HL-60/S4 treated with retinoic acid at 250 ng/mL for 4 days and 3 days (cell line): ENCODE data around the gene SPAG16.

Source experiments
- in situ Hi-C: fragments of 300-500 bp; cut with MboI; formaldehyde crosslinking; loops from 2 replicates; pipeline ENCODE4 v1.7.0; 2022; ENCODE audit warnings: low sequenced_read_pairs

SPAG16 gene

DNA sequence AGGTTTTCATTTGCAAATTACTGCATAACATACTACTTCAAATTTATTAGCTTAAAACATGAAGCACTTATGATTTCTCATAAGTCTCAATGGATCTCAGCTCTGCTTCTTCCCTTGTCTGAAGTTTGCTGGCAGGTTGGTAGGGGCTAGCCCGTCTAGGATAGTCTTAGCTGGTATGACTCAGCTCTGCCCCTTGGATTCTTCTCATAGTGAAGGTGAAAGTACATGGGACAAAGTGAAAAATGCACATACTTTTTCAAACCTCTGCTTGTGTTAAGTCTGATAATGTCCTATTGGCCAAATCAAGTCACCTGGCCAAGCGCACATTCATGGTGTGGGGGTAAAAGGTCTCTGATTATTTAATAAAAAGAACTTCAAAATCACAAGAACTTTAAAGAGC is 941.8 kb downstream of the SPAG16 start:
- in situ Hi-C loops = no loop called here

DNA sequence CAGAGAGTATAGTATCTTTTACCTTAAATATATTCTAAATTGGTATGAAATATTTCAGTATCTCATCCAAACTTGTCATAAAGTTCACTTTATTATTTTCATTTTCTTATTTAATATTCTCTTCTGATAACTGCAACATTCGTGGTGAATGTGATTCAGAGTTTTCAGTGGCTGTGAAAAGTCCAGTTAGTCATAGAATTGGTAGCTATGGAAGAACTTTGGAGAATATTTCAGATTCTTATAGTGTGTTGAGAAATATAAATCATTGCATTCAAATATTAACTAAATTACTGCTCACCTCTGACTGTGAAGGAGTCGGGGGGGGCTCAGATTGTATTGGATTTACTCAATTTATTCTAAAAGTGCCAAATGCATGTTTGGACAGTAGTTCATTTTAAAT is 948.0 kb downstream of the SPAG16 start:
- in situ Hi-C loops = no loop called here

DNA sequence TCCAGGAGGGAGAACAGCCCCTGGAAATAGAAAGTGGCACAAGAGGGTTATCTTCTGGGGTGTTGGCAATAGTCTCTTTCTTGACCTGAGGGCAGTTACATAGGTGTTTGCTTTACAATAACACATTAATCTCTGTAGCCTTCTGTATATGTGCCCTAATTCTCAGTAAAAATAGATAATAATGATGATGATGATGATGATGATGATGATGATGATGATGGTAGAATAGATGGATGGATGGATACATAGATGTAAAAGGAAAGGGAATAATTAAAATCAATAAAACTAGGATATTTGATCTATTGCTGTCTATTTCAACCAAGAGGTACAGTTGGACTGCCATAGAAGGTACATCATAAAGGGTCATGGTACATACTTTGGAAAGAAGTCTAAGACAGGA is 948.9 kb downstream of the SPAG16 start:
- in situ Hi-C loops = no loop called here

DNA sequence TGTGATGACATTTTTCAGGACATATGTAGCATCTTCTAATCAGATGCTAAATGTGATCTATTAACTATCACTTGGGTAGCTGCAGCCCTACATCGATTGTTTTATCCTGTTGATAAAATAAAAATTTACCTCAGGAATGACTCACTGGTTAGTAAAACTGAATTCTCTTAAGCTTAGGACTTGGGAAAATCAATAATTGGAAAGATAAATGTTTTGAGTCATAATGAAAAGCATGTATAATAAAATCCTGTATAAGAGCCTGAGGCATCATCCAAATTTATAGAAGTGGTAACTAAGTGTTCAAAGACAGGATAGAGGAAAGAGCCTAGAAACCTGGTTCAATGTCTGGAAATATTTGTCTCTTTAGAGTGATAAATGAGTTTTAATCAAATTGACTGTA is 958.5 kb downstream of the SPAG16 start:
- in situ Hi-C loops = no loop called here

DNA sequence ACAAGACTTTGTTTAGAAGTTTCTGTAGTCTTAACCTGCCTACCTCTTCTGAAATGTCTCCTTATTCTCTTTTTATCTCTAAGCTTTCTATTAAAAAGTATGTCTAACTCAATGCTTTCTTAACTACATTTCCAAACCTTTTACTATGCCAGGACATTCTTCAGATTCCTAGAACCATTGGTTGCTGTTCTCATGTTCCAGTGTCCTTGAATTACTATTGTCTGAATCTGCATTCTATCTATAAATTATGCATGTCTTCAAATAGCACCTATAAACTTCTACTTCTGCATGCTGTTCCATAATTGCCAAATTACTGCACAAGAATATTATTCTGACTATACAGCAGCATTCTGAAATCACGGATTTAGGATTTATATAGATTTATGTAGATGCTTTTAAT is 960.6 kb downstream of the SPAG16 start:
- in situ Hi-C loops = no loop called here

DNA sequence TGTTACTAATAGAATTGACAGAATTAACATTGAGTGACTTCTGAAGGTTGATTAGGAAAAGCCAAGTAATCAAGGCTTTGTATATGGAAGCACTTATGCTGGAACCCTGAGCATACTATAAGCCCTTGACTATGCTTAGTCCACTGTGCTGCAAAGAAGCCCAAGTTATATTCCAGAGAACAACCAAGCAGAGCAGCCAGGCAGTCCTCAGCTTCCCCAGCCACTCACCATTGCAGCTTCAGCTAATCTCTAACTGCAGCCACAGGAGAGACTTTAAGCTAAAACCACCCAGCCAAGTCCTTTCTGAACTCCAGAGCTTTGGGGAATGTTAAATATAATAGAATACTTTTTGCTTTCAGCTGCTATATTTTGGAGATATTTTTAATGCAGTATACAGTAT is 962.2 kb downstream of the SPAG16 start:
- in situ Hi-C loops = no loop called here

DNA sequence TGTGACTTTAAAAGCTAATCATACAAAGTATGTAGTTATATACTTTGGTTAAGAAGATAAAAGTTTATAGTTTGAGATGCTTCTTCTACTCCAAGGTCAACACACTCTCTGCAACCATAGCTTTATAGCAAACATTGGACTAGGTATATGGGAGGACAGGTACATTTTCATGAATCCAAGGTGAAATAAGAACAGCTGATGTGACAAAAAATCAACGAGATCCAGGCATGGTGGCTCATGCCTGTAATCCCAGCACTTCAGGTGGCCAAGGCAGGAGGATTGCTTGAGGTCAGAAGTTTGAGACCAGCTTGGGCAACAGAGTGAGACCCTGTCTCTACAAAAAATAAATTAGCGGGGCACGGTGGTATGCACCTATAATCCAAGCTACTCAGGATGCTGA is 963.3 kb downstream of the SPAG16 start:
- in situ Hi-C loops = no loop called here

DNA sequence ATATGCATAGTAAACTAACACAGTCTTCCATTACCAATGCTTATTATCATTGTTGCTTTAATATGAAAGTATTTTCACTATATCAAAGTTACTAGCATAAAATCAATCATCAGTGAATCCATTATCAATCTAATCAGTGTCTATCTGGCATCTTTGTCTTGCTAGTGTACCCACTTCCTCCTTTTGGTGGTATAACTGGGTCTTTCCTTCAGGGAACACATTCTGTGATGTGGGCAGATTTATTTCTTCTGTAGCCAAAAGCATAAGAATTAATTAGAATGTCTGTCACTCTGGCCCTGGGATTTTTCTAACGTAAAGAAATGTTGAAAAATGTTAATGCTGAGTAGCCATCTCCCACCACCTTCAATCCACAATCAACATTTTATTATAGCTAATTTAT is 970.8 kb downstream of the SPAG16 start:
- in situ Hi-C loops = no loop called here

DNA sequence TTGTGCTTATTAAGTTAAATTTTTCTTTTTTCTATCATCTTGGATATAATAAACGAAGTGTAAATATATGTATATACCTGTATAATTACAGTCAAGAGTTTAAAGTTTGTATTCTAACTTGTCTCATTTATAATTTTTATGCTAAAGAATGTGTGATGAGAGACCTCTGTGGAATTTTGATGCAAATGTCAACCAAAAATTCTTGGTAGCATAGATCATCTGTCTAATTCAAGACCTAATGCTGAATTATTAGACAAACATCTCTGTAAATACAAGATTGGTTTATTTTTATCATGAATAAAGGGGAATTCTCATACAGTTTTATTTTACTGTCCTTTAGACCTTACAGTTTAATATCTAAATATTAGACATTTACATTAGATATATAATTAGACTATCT is 977.4 kb downstream of the SPAG16 start:
- in situ Hi-C loops = no loop called here

DNA sequence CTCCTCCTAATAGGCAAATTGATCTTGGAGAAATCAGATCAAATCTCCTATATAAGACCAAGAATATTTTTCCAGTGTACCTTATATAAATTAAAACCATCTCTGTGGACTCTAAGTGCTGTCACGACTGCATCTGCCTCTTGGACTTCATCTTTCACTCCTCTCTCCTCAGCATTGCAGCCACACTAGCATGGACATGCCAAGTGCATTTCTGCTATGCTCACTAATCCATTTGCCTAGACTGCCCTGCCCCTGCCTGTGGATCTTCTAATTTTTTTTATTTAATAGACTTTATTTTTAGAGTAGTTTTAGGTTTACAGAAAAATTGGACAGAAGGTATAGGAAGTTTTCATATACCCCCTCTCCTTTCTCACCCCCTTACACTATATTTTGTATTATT is 979.9 kb downstream of the SPAG16 start:
- in situ Hi-C loops = no loop called here

DNA sequence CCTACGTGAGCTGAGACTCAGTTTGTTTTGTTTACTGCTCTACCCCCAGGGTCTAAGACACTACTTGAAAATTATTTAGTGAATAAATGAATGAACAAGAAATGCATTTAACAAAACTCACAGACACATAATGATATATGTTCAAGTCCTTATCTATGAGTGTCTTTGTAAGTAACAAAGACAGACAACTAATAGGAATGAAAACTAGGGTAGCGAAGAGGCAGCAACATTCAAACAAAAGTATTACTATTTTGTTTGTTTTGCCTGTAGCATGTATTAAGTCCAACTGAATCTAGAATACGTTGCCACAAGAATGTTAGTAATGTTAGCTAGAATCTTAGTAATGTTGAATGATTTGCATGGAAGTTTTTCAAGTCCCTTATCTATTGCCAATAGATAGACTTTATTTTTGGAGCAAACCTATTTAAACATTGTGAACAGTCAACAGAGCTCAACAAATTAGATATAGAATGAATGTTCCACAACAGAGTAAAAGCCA is 981.8 kb downstream of the SPAG16 start:
- in situ Hi-C loops = no loop called here

DNA sequence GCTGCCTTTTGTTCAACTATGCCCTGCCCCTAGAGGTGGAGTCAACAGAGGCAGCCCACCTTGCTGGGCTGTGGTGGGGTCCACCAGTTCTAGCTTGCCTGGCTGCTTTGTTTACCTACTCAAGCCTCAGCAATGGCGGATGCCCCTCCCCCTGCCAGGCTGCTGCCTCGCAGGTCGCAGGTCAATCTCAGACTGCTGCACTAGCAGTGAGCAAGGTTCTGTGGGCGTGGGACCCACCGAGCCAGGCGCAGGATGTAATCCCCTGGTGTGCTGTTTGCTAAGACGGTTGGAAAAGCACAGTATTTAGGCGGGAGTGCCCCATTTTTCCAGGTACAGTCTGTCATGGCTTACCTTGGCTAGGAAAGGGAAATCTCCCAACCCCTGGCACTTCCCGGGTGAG is 993.6 kb downstream of the SPAG16 start:
- in situ Hi-C loops = no loop called here

DNA sequence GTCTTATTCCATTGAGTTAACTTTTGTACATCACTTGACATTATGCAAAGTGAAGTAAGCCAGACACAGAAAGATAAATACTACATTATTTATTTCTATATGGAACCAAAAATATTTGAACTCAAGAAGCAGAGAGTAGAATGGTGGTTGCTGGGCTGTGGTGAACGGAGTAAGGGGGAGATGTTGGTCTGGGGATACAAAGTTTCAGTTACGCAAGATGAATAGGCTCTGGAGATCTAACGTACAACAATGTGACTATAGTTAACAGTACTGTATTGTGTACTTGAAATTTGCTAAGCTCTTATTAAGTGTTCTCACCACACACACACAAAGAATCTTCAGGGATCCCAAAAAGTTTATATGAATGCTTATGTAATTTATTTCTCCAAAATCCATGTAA is 1001.7 kb downstream of the SPAG16 start:
- in situ Hi-C loops = no loop called here

DNA sequence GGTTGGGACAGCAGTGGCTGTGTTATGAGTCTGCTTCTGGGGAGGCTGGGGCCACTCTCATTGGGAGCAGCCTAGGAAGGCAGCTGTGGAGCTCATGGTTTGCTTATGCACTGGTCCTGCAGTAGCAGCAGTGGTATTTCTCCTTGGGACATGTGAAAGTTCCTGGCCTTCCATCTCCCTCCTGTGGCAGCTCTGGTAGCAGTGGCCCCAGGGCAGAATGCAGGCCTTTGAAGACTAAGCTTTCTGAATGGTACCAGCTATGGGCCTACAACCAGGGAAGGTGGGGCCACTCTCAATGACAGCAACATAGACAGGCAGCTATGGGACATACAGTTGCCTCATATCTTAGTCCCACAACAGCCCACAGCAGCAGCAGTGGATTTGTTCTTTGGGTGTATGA is 1009.3 kb downstream of the SPAG16 start:
- in situ Hi-C loops = no loop called here

DNA sequence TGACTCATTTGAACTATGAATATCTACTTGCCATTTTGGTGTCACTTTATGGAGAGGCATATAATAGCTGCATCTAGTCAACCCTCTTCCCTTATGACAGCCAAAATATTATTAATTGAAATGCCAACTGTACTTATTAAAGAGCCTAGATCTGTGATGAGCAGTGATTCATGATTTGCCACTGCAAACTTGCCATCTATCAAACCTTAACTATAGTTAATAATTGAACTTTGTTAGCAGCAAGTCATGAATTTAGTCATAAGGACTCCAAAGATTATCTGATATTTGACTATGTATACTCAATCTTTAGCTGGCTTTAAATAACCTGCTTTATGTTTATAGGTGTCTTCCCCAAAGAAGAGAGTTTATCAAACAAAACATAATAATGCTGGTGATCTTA is 1010.2 kb downstream of the SPAG16 start:
- in situ Hi-C loops = no loop called here

DNA sequence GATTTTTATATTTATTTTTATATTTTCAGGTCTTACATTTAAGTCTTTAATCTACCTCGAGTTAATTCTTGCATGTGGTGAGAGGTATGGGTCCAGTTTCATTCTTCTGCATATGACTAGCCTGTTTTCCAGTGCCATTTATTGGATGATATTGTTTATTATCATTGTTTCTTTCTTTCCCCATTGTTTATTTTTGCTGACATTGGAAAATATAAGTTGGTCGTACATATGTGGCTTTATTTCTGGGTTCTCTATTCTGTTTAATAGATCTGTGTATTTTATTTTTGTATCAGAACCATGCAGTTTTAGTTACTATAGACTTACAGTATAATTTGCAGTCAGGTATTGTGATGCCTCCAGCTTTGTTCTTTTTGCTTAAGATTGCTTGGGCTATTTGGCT is 1013.2 kb downstream of the SPAG16 start:
- in situ Hi-C loops = no loop called here

DNA sequence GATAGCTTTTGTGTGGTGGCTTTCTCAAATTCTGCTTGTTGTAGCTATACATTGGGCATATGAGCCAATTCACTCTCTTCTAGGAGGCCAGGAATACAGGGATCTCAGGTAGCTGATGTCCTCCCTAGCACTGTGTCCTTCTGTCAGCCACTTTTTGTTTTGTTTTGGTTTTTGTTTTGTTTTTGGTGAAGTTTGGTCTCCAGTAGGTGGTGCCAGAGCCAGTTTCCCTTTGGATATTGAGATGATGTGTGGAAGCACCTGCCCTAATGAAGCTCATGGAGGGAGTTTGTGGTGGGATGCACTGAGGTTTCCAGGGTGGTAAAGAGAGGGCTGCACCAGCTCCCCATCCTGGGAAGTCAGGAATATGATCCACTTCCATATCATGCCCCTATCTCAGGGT is 1026.1 kb downstream of the SPAG16 start:
- in situ Hi-C loops = no loop called here

DNA sequence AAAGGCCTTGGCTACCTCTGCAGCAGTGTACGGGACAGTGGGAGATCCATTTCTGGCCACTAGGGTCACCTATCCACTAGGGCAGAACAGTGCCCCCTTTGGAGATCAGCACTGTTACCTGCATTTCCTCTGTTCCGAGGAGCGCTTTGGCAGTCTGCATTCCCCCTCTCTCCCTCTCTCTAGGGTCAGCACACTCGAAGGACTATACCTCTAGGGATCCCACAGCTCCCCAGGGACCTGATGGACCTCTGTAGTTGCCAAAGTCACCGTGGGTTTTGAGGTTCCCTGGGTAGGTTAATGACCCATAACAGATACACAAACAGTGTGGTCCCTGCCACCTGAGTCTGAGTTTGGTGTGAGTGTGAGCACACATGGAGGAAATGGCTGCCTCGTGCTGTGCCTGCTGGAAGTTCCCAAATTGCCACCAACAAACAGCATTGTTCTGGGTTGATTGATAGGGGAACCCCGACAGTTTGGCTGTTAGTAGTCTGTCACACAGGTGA is 1026.8 kb downstream of the SPAG16 start:
- in situ Hi-C loops = no loop called here

DNA sequence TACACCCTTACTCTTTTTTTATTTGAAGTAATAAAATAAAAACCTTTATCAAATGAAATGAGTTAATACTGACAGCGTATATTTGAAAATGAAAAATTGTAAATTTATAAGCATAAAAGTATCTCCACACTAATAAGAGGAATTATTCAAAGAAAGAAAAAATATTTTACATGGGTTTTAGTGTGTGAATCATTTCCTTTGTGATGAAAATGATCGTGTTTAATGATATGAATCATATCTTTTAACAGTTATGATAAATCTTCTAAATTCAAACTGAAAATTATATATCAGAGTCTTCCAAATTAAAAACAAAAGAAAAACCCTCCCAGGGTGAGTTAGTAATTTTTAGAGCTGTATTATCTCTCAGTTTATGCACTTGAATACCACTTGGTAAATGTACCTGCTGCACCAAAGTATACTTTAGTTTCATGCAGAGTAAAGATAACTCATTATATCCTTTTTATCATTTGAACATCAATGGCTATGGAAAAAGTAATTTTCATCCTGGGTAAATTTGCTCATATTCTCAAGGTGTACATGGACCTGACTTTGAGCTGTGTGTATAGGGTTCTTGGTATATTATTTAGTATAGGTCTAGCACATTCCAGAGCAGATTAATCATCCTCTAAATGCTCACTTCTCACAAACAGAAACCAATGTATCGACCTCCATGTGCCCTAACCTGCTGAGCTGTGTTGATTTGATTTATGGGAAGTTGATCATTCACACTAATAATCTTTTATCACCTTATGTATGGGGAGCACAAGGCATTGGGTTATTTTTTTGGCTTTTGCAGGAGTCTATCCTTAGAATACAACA is 1027.9 kb downstream of the SPAG16 start:
- in situ Hi-C loops = no loop called here

DNA sequence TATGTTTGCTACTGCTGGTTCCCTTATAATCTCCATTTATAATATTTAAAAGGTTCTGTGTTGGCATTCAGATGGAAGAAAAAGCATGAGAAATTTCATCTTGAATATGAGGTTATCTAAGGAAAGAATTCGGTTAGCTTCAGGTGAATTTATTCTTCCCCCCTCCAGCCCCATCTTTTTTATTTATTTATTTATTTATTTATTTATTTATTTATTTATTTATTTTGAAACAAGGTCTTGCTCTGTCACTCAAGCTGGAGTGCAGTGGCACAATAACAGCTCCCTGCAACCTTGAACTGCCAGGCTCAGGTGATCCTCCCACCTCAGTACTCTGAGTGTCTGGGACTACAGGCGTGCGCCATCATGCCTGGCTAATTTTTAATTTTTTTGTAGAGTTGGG is 1031.1 kb downstream of the SPAG16 start:
- in situ Hi-C loops = no loop called here

DNA sequence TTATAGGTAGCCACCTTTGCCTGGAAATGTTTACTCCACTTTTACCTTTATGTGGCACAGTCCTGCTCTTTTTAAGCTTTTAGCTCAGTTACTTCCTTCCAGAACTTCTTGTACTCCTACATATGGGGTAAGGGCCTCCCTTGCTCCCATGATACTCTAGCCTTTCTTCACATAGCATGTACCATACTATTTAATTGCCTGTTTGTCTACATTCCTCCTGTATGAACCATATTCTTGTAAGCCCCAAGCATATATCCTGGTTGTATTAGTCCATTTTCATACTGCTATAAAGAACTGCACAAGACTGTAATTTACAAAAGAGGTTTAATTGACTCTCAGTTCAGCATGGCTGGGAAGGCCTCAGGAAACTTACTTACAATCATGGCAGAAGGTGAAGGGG is 1035.9 kb downstream of the SPAG16 start:
- in situ Hi-C loops = no loop called here

DNA sequence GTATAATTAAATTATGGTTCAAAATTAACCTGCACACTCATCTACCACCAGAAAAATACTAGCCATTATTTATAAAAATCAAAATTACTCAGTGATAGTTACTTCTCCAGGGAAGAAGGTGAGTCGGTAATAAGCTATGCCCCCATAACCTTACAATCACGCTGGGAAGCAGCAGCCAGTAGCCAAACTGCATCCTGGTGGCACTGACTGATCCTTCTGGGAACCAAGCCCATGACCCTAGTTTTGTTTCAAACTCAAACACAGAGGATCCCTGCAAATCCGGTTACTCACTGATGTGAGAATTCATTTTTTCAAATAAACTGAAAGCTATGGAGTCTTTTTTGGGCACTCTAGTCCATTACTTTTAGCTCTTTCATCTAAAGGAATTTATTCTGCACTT is 1038.4 kb downstream of the SPAG16 start:
- in situ Hi-C loops = no loop called here

DNA sequence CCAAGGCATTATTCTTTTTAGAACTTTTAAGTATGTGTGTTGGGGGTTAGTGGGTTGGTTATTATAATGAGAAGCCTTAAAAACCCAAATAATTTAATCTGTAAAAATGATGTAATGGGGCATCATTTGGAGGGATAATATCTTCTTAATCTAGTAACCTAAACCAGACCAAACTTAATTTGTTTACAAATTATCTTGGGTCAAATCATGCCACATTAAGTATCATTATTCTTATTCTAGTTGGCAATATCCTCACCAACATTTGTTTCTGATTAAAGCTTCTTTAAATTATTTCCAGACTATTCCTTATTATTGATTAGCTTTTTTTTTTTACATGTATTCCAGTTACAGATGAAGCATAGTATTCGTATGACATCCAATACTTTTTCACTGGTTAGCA is 1041.1 kb downstream of the SPAG16 start:
- in situ Hi-C loops = no loop called here
